Erythroblast (primary cell): Measurements from ENCODE around the gene TOMM22.

Experiments
- DNase-seq, 2 experiments: peaks; one replicate each; lab custom pipeline; 2025; lab: John Stamatoyannopoulos, UW
- GATA1 ChIP-seq: IDR thresholded peaks from 2 replicates; pipeline ENCODE4 v1.6.1; 2011; ENCODE audit warnings: low read depth, mild to moderate bottlenecking, control low read depth, low read length, moderate library complexity
- POLR2A ChIP-seq: IDR thresholded peaks from 2 replicates; pipeline ENCODE4 v1.6.1; 2011; ENCODE audit warnings: mild to moderate bottlenecking, low read length

Gene TOMM22

GRCh38 chr22:38657045-38657909 lies 24.5 kb upstream of the TOMM22 start:
- DNase-seq, result peak; percentile 43 to 57

GRCh38 chr22:38674888-38675287 lies 6.9 kb upstream of the TOMM22 start:
- DNase-seq, result no peak
- TF ChIP-seq GATA1 (no peak), POLR2A (no peak)

More at GRCh38 chr22:38657045-38657909, 24.5 kb upstream of the TOMM22 start:
- TF ChIP-seq POLR2A, result no peak
- TF ChIP-seq GATA1, result no peak

DNA sequence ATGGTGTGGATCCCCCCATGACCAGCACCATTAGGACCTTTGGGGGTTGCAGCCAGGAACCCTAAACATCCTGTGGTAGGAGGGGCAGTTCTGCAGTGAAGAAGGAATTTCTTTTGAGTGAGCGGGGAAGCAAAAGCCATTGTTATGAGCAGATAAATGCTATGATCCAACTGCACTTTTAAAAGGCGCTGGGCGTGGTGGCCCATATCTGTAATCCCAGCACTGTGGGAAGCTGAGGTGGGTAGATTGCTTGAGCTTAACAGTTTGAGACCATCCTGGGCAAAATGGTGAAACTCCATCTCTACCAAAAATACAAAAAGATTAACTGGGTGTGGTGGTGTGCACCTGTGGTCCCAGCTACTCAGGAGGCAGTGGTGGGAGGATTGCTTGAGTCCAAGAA lies 5.9 kb upstream of the TOMM22 start:
- peak; percentile 20 to 77 for DNase-seq

DNA sequence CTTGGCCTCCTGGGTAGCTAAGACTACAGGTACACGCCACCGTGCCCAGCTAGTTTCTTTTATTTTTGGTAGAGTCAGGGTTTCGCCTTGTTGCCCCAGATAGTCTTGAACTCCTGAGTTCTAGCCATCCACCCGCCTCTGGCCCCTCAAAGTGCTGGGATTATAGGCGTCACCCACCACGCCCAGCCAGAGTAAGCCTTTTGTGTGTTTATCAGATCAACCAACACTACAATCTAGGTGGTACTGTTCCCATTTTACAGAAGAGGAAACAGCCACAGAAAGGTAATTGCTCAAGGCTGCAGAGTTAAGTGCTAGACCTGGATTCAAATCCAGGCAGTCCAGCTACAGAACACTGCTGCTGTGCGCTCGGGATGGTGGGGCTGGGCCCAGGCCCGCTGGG lies 3.1 kb downstream of the TOMM22 start:
- TF ChIP-seq GATA1 (no peak), POLR2A (no peak)
- DNase-seq, result peak in 1 of 2 experiments; percentile 57

More for the DNA sequence above, 5.9 kb upstream of the TOMM22 start:
- no peak for TF ChIP-seq GATA1
- no peak for TF ChIP-seq POLR2A

DNA sequence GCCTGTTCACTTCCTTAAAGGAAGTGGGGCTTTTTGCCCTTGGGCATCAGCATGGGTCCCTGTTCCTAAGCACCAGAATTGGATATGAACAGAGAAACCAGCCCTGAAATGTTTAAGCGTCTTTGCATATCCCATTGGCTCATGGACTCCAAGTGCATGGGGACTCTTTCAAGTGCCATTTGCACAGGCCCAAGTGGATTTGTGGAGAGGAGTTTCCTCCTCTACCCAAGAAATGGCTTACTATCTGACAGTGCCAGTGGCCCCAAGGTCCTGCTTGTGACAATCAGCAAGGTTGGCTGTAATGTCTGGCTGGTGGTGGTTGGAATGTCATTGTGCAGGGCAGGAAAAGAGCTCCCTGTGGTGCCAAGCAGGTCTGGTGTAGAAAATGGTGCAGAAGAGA lies 4.0 kb downstream of the TOMM22 start:
- TF ChIP-seq GATA1 (no peak), POLR2A (no peak)
- DNase-seq, result no peak

DNA sequence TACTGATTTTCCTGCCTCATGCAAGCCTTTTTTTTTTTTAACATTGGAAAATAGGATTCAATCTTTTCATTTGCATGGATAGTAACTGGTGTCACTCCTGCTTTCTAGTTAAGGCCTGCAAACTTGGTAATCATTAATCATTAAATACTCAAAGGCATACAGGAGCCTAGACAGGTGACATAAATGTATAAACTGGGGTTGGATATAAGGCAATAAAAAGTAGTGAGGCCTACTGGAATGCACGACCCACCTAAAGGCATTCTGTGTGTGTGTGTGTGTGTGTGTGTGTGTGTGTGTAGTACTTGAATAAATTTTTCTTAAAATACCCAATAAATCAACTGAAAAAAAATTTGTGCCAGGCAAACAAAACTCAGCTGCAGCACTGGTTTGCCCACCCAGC lies 7.9 kb downstream of the TOMM22 start:
- no peak for DNase-seq
- no peak for TF ChIP-seq POLR2A
- no peak for TF ChIP-seq GATA1

- no peak for TF ChIP-seq POLR2A
- no peak for TF ChIP-seq GATA1
- DNase-seq, result peak in 1 of 2 experiments; percentile 59
Observed at GRCh38 chr22:38694049-38694448, 12.3 kb downstream of the TOMM22 start.

- TF ChIP-seq POLR2A (peak; percentile 20), GATA1 (no peak)
- peak in 1 of 2 experiments; percentile 28 for DNase-seq
Observed at GRCh38 chr22:38694940-38695339, 13.2 kb downstream of the TOMM22 start.

- DNase-seq, result peak; percentile 53 to 73
Observed at GRCh38 chr22:38696606-38697424, 15.1 kb downstream of the TOMM22 start.

DNA sequence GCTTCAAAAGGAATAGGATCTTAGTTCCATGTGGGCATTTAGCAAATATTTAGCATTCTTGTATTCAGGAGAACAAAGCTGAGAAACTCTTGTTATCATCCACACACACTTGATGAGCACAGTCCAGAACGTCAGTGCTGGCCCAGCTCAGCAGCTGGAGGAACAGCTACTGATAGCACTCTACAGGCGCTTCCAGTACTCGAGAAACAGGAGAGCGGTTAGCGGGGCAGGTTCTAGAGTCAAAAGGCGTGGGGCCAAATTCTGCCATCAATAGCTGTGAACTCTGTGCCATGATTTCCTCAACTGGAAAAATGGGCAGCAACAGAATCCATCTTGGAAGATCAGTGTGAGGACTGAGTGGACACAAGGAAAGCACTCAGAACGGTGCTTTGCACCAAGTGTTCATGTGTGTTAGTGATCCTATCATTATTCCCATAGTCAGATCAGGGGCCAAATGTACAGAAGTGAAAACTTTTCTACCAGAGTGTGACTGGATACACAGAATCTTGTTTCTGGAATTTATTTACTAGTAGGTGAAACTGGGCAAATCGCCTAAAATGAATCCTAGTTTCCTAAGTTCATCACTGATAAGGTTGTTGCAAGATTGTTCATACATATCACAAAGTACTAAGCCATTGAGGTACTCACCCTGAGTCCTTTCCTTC lies 15.8 kb downstream of the TOMM22 start:
- peak; percentile 87 to 93 for DNase-seq
- TF ChIP-seq GATA1, result no peak
- TF ChIP-seq POLR2A, result peak; percentile 46

More at GRCh38 chr22:38696606-38697424, 15.1 kb downstream of the TOMM22 start:
- TF ChIP-seq GATA1 (no peak), POLR2A (no peak)

- TF ChIP-seq GATA1, result no peak
- no peak for TF ChIP-seq POLR2A
- no peak for DNase-seq
Observed at GRCh38 chr22:38698407-38699094, 16.8 kb downstream of the TOMM22 start.

DNA sequence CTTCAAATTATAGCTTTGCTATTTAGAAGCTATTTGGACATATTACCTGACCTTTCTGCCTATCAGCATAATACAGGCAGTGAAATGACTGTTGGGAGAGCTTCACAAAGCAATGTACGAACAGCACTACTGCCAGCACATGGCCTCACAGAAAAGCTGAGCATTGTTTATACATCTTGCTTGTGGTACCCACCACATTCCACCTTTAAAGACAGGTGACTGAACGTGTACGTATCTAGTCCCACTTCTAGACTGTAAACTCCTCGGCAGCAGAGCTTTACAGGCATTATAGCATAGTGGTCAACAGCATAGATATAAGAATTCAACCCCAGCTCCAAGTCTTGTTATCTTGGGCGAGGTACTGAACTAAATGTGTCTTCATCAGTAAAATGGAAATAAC lies 17.4 kb downstream of the TOMM22 start:
- peak in 1 of 2 experiments; percentile 35 for DNase-seq
- no peak for TF ChIP-seq POLR2A
- TF ChIP-seq GATA1, result no peak

DNA sequence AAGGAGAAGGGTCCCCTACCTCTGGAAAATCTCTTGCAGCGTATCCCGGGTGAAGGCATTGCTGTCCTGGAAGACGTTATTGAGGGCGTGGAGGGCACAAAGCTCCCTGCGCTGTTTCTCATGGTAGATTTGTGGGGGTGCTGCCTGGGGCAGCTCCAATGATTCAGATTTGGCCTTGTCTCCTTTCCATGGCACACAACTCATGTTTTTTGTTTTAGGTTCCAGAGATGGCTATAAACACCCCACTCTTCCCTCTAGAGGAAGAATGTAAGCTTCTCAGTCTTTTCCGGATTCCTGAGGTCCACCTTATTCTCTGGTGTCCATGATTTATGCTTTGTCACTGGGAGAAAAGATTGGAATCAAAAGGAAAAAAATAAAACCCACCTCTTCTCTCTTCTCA lies 18.0 kb downstream of the TOMM22 start:
- no peak for TF ChIP-seq GATA1
- TF ChIP-seq POLR2A, result no peak
- DNase-seq, result peak; percentile 35 to 57
